ENCODE results near the gene SERF2. TPM values are rescaled to one million over a fixed set of nuclear protein-coding genes. Genes with fewer than 3 reads are reported as not detected.
"Not testable (repeated sequence)": the region's sequence is repeated elsewhere in the genome, so short reads cannot be mapped to it uniquely, and the experiment has no call there.

SERF2 gene
- total RNA-seq, 4 donors from 2014 or later, result 790 to 927 (median 897) TPM

- no peak for DNase-seq (ENCODE audit: low spot score)
- no peak for ATAC-seq (ENCODE audit: low FRiP score)
- no peak for TF ChIP-seq CTCF (IDR thresholded peaks at IDR 0.05)
Observed at GRCh38 chr15:43826029-43826507, 33.9 kb downstream of the SERF2 start.

- no peak for TF ChIP-seq CTCF (IDR thresholded peaks at IDR 0.05)
- DNase-seq (ENCODE audit: low spot score), result peak; percentile 54
- ATAC-seq (ENCODE audit: low FRiP score), result peak; percentile 82
Observed at GRCh38 chr15:43826508-43827341, 34.6 kb downstream of the SERF2 start, which contains the start of gene WDR76. TSS of gene WDR76 (plus strand) at chr15:43827002. CDS start at chr15:43827033, 31 bp downstream.

GRCh38 chr15:43828061-43828657, 36.0 kb downstream of the SERF2 start:
- ATAC-seq (ENCODE audit: low FRiP score) (no peak), DNase-seq (ENCODE audit: low spot score) (no peak)
- no peak for TF ChIP-seq CTCF (IDR thresholded peaks at IDR 0.05)

GRCh38 chr15:43829951-43830540, 37.9 kb downstream of the SERF2 start:
- DNase-seq (ENCODE audit: low spot score); ATAC-seq (ENCODE audit: low FRiP score): not testable (repeated sequence)

GRCh38 chr15:43830691-43831275, 38.7 kb downstream of the SERF2 start:
- DNase-seq (ENCODE audit: low spot score); ATAC-seq (ENCODE audit: low FRiP score): not testable (repeated sequence)

GRCh38 chr15:43831519-43832052, 39.5 kb downstream of the SERF2 start:
- DNase-seq (ENCODE audit: low spot score); ATAC-seq (ENCODE audit: low FRiP score): not testable (repeated sequence)

- ATAC-seq (ENCODE audit: low FRiP score); DNase-seq (ENCODE audit: low spot score): not testable (repeated sequence)
Observed at GRCh38 chr15:43832485-43832884, 40.4 kb downstream of the SERF2 start.

GRCh38 chr15:43845421-43845820, 53.3 kb downstream of the SERF2 start:
- DNase-seq (ENCODE audit: low spot score) (no peak), ATAC-seq (ENCODE audit: low FRiP score) (no peak)
- no peak for TF ChIP-seq CTCF (IDR thresholded peaks at IDR 0.05)

Small RNA genes within 50 kb of the gene (small RNA-seq; reads per million reads assigned to genes)
- gene MIR1282, result not detected

Other genes starting within 250 kb of the SERF2 start
- gene PPIP5K1, start 202.1 kb upstream of the SERF2 start, total RNA-seq, result 10 to 100 TPM; 18.2 to 46.8 (median 24.7) TPM
- 1 to 10 TPM in 3 of 4 donors, under 1 TPM in 1; 0.95 to 3.0 (median 2.6) TPM for gene CKMT1B, start 198.3 kb upstream of the SERF2 start, total RNA-seq
- under 1 TPM; 0.24 to 0.47 (median 0.39) TPM for gene STRC, start 173.5 kb upstream of the SERF2 start, total RNA-seq
- gene CATSPER2, start 143.5 kb upstream of the SERF2 start, total RNA-seq, result 1 to 10 TPM; 1.3 to 3.2 (median 2.0) TPM
- 1 to 10 TPM in 3 of 4 donors, under 1 TPM in 1; 0.79 to 3.8 (median 1.6) TPM for gene CKMT1A, start 98.5 kb upstream of the SERF2 start, total RNA-seq
- gene PDIA3, start 45.9 kb upstream of the SERF2 start, total RNA-seq, result 100 to 1,000 TPM in 3 of 4 donors, 10 to 100 TPM in 1; 99.0 to 143 (median 132) TPM
- 1 to 10 TPM; 1.1 to 7.1 (median 2.4) TPM for gene ELL3, start 15.4 kb upstream of the SERF2 start, total RNA-seq
- gene SERINC4, start 7.9 kb downstream of the SERF2 start, total RNA-seq, result not detected
- 10 to 100 TPM; 10.2 to 19.0 (median 14.8) TPM for gene HYPK, start 8.3 kb downstream of the SERF2 start, total RNA-seq
- gene MFAP1, start 32.4 kb downstream of the SERF2 start, total RNA-seq, result 10 to 100 TPM; 13.9 to 18.0 (median 14.4) TPM
- 1 to 10 TPM; 2.0 to 9.9 (median 3.2) TPM for gene WDR76, start 34.7 kb downstream of the SERF2 start, total RNA-seq